Bronchial epithelial cell (primary cell): ENCODE data around the gene CCDC186. TPM values are rescaled to one million over a fixed set of nuclear protein-coding genes. Genes with fewer than 3 reads are reported as not detected.

Experiments
- DNase-seq: peaks from one replicate; pipeline ENCODE4 v3.0.0-alpha.2; 2010; ENCODE audit warnings: low read depth
- FAIRE-seq: peaks from 2 replicates; lab custom pipeline; 2011; peaks lifted over from hg19 to GRCh38; lab: Jason Lieb, UNC
- H3K27me3 ChIP-seq: 2 replicates; pipeline ENCODE4 v1.5.1; 2011; ENCODE audit warnings: low read length; ENCODE audit not compliant: control insufficient read depth, insufficient read depth
- H3K36me3 ChIP-seq: 2 replicates; pipeline ENCODE4 v1.5.1; 2011; ENCODE audit warnings: low read length; ENCODE audit not compliant: control insufficient read depth, insufficient read depth
- H3K4me3 ChIP-seq: 2 replicates; pipeline ENCODE4 v1.5.1; 2011; ENCODE audit warnings: mild to moderate bottlenecking, low read depth, low read length, control low read depth
- total RNA-seq: library from RNA; depleted of rRNA; stranded (reverse); fragments of >200 nt; gene quantifications from 2 replicates; pipeline ENCODE4 v1.2.1, GENCODE V29; 2014
- TF ChIP-seq, protein P1 (sequence below): IDR thresholded peaks from 2 replicates; pipeline ENCODE4 v1.5.1; 2011; ENCODE audit warnings: mild to moderate bottlenecking, moderate library complexity, low read length, control low read depth, inconsistent platforms; ENCODE audit not compliant: insufficient read depth, severe bottlenecking

CCDC186 gene
- total RNA-seq, 1 donor from 2014 or later: 21.6 TPM

DNA sequence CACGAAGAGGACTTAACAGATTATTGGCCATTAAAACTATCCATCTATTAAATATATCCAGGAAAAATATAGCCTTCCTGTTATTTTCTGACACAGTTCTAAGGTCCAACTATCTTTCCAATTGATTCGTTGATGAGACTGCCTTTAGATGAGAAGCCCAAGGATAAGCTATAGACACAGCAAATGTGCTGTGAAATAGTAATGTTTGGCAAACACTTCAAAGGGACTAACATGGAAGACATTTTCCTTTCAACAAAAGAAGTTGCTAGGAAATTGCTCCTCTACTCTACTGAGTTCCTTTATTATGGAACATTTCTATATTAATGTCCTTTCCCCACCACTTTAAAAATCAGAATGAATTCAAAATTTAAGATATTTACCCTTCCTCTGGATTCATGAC, 38.5 kb downstream of the CCDC186 start:
- no peak for FAIRE-seq
- TF ChIP-seq, protein P1, sequence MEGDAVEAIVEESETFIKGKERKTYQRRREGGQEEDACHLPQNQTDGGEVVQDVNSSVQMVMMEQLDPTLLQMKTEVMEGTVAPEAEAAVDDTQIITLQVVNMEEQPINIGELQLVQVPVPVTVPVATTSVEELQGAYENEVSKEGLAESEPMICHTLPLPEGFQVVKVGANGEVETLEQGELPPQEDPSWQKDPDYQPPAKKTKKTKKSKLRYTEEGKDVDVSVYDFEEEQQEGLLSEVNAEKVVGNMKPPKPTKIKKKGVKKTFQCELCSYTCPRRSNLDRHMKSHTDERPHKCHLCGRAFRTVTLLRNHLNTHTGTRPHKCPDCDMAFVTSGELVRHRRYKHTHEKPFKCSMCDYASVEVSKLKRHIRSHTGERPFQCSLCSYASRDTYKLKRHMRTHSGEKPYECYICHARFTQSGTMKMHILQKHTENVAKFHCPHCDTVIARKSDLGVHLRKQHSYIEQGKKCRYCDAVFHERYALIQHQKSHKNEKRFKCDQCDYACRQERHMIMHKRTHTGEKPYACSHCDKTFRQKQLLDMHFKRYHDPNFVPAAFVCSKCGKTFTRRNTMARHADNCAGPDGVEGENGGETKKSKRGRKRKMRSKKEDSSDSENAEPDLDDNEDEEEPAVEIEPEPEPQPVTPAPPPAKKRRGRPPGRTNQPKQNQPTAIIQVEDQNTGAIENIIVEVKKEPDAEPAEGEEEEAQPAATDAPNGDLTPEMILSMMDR: no peak
- no peak for DNase-seq
- H3K4me3 ChIP-seq: no peak overlapping the region
- H3K27me3 ChIP-seq: no peaks in the 10 kb centered on the region
- peaks cover 1% of the 10 kb centered on the region for H3K36me3 ChIP-seq

DNA sequence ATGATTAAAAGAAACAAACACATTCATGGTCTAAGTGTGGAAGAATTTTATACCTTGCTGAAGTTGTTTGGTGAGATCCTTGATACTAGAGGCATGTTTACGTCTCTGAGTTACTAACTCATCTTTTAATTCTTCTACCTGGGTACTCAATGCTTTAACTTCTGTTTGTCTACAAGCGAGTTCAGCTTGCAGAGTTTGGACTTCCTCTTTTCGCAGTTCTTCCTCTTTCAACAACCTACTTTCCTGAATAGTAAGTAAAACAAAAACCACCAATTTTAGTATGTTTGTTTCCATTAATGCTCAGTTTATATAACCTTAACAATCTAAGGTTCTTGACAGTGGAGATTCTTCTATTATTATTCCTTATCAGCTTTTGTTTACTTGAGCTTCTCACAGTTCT, 42.9 kb downstream of the CCDC186 start:
- Histone ChIP-seq H3K4me3 (no peak overlapping the region), H3K27me3 (no peaks in the 10 kb centered on the region), H3K36me3 (peaks cover 5% of the 10 kb centered on the region)
- no peak for FAIRE-seq
- DNase-seq: no peak
- TF ChIP-seq, protein P1: no peak

DNA sequence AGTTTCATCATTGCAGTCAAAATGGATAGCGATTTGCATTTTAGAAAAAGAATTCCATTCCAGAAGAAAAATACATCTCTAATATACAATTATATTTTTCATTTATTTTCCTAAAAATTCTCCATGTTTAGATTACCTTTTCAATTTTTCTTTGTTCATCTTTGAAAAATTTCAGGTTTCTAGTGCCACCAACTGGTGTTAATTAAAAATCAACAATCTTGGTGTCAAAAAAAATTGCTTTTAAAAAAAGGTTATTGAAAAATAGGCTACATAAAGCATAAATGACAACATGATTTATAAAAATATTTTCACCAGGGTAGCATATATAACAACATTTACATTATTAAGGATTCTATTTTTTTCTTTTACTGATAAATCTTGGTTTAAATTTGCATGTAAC, 53.0 kb downstream of the CCDC186 start:
- TF ChIP-seq, protein P1: no peak
- no peak overlapping the region for H3K4me3 ChIP-seq
- FAIRE-seq: no peak
- DNase-seq: no peak
- no peaks in the 10 kb centered on the region for H3K27me3 ChIP-seq
- H3K36me3 ChIP-seq: peaks cover 1% of the 10 kb centered on the region

DNA sequence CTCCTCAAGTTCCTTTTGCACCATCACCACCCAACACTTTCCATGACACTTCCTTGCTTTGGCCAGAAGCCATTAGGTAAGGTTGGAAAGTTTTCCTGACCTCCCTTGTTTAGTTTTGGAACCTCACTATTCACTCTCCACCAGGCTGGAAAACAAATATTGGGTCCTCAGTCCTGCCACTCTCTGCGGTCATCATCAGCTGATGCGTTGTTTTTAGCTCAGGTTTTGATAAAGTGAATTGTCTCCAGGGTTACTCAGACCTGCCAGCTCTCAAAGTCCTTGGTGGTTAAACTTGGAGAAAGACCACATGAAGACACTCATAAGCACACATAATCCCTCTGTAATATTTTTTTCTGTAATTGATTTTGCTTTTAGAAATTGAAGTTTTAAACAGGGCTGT, 55.5 kb downstream of the CCDC186 start:
- H3K36me3 ChIP-seq: no peaks in the 10 kb centered on the region
- H3K27me3 ChIP-seq: no peaks in the 10 kb centered on the region
- FAIRE-seq: no peak
- TF ChIP-seq, protein P1: no peak
- no peak overlapping the region for H3K4me3 ChIP-seq
- no peak for DNase-seq

DNA sequence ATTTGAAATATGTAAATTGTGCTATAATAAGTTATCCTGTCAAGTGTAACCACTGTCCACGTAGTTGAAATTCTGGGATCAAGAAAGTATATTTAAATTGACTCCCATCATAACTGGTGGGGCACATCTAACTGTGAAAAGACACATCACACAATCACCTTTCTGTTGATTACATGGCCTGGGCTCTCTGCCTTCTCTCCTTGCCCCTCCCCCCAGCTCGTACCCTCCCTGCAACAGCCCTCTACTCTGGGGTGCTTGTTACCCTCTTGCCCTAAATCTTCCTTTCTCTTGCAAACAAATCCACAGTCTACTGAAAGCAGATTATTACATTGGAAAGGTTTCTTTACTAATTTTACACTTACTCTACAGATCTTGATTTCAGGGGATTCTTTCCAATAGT, 56.3 kb downstream of the CCDC186 start:
- no peak for DNase-seq
- TF ChIP-seq, protein P1: no peak
- Histone ChIP-seq H3K27me3 (peaks cover 1% of the 10 kb centered on the region), H3K36me3 (no peaks in the 10 kb centered on the region), H3K4me3 (no peak overlapping the region)
- FAIRE-seq: no peak

DNA sequence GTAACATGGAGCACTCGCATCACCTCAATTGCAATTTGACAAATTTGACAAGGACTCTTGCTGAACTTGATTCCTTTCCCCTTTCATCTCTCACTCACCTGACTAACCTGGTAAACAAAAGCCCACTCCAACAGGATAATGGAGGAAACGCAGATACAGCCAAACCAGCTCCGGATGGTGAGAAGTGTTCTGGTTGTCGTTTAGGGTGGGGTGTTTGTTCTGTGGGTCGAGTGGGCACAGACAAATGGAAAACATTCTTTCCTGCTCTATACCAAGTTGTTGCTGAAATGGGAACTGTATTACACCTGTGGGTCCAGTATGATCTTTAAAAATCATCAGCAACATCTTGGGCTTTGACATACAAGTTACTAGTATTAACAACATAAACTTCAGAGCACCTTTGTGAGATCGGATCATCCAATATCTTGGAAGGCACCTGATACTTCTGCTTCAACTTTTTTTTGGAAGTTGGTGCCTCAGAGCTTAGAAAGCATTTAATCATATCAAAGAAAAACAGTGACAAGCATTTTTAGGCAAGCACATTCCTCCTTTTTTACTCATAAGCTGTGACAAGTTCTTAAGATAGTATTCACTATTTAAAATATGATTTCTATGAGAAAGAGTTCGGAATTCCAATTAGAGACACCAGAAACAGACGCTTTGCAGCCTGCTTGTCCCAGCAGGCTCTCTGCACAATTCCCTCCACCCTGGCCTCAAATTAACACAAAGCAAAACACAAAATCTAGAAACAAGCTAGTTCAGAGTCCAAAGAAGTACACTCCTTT, 58.1 kb downstream of the CCDC186 start:
- Histone ChIP-seq H3K4me3 (no peak overlapping the region), H3K36me3 (no peaks in the 10 kb centered on the region), H3K27me3 (peaks cover 2% of the 10 kb centered on the region)
- TF ChIP-seq, protein P1: no peak
- no peak for FAIRE-seq
- no peak for DNase-seq
